Epidermal melanocyte (primary cell): ENCODE measurements around the gene MILR1.
A peak's percentile ranks its signal among the peaks of the same experiment; 100 is the strongest.
"Not testable (repeated sequence)": the region's sequence is repeated elsewhere in the genome, so short reads cannot be mapped to it uniquely, and the experiment has no call there.

ENCODE experiments used
- DNase-seq: peaks from one replicate; pipeline ENCODE4 v3.0.0; 2011; ENCODE audit warnings: low spot score; ENCODE audit not compliant: insufficient read length

Gene MILR1

DNA sequence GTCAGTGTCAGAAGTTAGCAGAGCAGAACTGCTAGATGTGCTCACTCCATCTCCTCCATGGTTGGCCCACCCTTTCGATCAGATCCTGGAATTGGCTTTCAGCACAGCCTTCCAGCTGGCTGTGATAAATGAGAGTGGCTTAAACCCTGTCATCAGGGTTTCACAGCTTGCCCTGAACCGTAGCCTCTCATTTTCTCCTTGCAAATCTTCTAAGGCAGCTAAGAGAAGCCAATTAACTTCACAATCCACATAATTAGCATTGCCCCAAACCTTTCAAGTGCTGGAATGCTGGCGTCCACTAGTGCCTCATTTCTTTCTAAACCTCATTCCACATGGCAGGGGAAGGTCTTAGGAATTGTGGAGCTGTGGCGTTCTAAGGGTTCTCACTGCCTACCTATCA, 21.7 kb downstream of the MILR1 start:
- no peak for DNase-seq

DNA sequence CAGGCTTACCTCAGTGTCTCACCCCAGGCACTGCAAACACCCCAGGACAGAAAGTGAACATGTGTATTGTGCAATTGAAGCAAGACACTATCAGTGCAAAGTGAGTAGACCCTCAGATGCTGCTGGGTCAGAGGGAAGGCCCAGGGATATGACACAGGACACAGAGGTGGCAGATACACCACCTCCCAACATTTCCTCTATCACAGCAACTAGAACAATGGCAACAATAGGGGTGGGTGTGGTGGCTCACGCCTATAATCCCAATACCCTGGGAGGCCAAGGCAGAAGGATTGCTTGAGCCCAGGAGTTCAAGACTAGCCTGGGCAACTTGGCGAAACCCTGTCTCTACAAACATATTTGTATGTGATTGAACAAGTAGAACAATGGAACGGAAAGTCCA, 22.5 kb downstream of the MILR1 start:
- no peak for DNase-seq

- DNase-seq, result no peak
Measured at GRCh38 chr17:64472564-64472963, 23.6 kb downstream of the MILR1 start.

DNA sequence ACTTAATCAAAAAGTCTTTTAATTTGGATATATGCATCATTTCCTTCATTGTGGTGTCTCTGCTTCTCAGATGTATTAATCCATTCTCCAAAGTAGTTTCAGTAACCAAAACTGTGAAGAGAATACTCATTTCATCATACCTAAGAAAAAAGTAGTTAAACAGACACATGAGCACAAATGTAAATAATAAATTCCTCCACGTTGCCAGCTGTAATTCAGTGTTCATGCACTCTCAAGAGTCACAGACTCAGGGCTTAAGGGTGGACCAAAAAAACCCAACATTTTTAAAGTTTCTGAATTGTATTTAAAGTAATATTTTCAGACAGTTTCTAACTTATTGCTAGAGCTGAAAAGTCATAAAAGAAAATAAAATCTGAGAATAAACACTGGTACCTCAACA, 28.9 kb downstream of the MILR1 start:
- DNase-seq, result no peak

DNA sequence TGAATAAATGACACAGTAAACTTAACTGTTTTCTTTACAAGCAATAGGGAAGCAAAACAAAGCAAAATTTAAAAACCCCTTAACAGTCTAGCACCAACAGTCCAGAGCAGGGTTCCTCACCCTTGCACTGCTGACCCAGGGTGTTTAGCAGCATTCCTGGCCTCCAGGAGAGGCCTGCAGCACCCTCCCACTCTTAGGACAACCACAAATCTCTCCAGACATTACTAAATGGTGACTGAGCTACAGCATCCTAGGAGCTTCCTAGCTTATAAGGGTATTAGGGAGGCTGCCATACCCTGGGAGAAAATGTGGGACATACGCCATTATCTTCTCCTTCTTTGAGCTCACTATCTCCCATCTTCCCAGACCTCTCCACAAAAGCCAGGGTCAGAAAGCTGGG, 32.0 kb downstream of the MILR1 start:
- DNase-seq, result no peak

DNA sequence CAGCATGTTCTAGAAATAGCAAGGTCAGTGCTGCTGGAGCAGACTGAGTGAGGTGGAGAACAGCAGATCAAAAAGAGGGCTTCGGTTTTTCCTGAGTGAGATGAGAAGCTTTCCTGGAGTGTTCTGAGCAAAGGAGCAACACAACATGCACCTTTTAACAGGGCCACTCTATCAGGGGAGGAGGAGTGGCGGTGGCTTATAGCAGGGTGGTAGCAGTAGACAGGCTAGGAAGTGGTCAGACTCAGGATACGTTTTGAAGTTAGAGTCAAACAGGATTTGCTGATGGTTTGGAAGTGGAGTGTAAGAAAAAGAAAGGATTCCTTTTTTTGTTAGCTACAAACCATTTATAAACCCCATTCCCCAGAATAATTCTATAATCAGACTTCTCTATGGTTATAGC, 35.5 kb downstream of the MILR1 start:
- no peak for DNase-seq

- no peak for DNase-seq
Measured at GRCh38 chr17:64488301-64488700, 39.4 kb downstream of the MILR1 start.

- no peak for DNase-seq
Measured at GRCh38 chr17:64491034-64491860, 42.3 kb downstream of the MILR1 start.

DNA sequence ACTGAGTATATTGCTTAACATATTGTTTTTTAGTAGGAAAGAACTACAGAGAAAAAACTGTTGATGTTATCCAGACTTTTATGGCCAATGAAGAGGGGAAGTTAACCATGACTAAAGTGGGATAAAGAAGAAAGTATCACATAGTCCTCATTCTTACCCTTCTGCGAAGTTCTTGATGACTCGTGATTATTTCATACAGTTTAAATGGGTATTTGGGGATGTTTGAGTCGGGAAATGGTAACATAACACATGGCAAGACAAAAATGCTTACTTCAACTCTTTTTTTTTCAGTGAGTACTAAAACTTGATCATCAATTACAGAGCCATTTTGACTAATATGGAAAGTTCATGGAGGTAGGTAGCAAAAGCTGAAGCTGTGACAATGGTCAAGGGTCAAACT, 43.1 kb downstream of the MILR1 start:
- no peak for DNase-seq

DNA sequence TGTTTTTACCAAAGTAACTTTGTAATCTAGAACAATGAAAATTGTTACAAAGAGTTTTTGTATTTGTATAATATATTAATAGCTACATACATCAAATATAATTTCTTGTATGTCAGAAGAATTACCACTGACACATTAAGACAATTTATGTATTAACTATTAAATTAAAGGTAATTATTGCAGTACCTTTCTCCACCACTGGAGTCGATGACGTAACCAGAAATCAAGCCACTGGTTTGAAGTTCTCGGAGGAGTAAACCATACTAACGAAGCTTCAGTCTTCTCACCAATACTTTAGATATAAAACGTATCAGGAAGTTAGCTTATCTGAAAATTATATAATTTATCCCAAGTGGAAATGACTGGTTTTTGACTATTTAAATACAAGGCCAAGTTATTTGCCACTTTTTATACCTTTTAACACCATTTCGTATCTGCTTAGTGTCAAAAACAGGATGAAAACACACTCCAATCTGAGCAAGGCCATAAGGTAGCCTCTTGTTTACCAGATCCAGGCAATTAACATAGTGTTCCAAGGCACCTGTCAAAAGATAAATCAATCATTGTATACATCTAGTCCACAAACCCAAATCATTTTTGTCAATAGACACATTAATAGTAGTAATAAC, 43.7 kb downstream of the MILR1 start:
- DNase-seq, result no peak

DNA sequence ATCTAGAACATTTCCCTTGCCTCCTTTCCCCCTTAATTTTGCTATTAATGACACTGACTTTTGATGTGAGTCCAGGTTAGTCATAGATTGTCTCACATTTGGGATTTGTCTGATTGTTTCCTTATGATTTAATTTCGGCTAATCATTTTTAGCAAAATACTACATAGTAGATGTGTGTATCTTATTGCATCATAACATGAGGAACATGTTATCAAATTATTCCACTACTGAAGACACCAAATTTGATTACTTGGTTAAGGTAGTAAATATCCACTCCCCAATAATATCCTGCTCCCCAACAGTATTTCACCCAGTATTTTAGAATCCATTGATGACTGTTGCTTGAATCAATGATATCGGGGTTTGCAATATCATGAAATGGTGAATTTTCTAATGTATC, 45.2 kb downstream of the MILR1 start:
- DNase-seq, result no peak

DNA sequence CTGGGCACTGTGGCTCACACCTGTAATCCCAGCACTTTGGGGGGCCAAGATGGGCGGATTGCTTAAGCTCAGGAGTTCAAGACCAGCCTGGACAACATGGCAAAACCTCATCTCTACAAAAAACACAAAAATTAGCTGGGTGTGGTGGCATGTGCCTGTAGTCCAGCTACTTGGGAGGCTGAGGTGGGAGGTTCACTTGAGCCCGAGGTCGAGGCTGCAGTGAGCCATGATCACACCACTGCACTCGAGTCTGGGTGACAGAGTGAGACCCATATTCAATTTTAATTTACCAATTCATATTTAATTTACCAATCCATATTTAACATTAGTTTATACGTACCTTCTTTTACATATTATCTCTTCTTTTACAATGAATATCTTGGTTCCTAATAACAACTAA, 46.4 kb downstream of the MILR1 start:
- not testable (repeated sequence) for DNase-seq

DNA sequence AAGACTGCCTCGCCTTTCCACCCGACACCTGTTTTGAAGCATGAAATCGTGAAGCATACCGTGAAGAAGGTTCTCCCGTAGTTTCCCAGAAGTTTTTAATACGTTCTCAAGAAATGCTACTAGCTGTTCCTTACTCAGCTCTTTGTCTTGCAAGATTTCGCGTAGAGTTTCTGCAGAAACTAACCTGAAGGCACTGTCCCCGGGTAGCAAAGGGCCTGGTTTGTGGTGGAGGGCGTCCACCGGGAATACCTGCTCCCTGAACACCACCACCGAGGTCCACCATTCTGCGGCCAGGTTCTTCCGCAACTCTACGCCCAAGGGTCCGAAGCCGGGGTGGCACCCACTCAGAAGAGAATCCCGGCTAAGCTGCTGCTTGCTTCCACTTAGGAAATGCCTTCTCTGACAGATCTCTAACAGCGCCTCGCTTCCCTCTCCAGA, 47.5 kb downstream of the MILR1 start:
- no peak for DNase-seq

GRCh38 chr17:64496786-64497564, 48.1 kb downstream of the MILR1 start, which contains the start of gene POLG2:
TSS of gene POLG2 (minus strand) at chr17:64497054. CDS start at chr17:64496968, 86 bp downstream.
- DNase-seq, result peak; percentile 81

- DNase-seq, result no peak
Measured at GRCh38 chr17:64497565-64498035, 48.7 kb downstream of the MILR1 start.

DNA sequence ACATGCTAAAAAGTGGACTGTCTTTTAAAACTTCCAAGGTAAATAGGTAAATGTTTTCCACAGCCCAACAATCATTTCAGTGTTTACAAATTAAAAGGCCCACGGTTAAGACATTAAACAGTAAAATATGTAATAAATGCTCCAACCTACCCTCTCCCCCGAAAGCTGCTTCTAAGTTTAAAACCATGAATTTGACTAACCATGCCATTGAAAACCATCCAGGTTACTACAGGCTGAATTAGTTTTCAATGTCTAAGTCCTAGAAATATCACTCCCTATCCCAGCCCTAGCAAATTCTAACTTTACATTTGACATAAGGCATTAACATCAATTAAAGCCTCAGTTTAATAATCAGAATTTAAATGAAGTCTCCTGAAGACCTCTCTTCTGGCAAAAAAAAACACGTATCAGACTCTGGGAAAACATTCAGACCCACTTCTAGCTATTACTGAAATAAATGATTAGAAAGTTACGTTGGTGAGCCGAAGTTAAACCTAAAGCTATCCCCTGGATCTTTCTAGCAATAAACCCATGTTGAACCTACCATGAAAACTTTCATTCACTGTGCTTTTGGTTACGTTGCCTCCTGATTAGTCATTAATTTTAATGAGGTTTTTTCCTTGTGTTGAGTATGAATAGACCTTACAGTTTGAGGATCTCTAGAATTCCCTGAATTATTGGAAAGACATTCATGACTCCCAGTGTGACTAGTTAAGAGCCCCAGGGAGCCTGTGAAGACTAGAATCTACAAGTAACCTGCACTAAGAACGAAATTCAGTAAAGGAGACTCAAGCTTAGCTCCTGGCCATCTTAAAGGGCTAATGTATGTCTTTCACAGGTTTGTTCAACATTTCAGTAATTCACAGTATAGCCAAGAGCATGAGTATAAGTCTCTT, 49.6 kb downstream of the MILR1 start:
- DNase-seq, result no peak

DNA sequence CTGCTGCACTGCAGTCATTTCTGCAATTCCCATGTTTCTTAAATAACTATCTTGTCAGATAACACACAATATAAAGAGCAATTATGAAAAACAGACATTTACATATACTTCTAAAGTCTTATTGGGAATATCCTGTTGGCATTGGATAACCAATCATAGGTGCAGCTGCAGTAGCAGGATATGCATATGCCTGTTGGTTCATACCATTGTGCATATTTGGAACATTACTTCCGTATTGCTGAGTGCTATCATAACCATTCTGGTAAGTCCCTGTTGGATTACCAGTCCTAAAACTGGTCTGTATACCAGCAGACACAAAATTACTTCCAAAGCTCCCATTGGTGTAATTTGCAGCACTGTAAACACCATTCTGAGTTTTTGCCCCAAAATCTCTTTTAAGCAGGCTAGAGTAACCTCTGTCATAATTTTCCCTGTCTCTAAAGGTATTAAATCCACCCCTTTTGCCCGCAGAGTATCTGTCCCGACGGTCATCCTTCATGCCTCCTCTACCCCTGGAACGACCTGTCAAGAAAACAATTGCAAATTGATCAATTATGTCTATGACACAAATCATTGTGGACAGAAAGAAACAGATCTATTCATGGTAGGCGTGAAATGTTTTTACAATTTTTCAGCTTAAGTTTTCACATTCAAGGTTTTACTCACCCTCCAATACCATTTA, 51.0 kb downstream of the MILR1 start:
- no peak for DNase-seq

DNA sequence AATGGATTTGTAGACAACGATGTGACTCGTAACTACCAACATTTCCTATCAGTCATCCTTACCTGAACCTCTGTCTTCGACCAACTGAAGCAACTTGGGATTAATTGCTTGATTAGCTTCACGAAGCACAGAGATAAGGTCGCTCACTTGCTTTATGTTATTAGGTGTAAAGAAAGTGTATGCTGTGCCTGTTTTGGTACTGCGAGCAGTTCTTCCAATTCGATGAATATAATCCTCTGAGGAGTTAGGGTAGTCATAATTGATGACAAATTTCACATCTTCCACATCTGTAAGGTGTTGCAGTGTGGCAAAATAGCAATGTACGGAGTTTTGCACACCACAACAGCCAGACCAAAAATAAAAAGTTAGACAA, 51.6 kb downstream of the MILR1 start:
- DNase-seq, result no peak

DNA sequence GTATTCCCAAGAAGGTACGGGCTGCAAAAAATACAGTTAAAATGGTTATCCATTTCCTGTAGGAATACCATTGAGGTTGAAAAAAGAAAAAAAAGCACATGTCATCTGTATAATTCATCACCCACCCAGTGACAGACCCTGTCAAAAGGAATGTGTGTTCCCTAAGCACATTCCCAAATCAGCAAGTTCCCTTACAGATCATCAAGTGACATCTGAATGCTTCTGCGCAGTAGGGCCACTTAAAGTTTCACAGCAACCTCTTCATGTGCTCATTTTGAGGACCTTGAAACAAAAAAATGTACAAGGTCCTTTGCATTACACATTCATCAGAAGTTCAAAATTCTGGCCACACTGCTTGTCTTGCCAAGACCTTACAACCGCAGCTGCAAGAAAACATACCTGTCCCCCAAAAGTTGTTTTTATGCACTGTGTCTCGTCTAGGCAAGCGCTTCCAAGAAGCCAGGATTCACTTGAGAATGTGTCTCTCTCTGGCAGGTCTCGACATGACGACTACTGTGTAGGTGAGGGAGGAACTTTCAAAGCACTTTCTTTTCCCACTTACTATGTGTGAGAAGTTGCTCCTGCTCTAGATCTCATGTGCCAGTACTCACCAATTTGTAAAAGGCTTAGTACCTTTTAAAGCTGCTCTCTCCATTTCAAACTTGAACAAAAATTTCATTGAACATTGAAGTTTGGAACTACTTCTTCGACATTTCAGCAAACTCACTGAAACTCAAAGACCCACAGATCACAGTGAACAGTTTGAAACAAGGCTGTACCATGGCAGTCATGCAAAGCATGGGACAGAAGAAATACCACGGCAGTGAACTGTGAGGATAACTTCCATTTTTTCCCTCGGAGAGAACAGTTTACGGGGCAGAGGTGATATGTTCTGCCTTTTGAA, 52.2 kb downstream of the MILR1 start:
- no peak for DNase-seq
